ENCODE measurements around the gene CLEC7A.

The CLEC7A gene

DNA sequence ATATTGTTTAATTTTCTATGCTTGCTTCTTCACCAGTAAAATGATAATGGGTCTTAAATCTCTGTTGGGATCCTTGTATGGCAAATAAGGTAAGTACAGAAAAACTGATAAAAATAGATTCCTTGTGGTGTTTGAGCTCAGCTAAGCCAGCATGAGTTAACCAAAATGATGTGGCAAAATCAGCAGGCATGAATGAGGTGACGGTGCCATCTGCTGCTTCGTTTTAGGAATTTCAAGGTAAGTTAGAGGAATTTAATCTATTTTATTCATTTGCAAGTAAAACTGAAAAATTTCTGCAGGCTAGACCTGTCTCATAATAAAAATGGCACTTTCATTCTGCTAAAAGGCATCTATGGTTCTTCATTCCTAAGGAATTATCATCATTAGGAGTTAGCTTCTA, 10.0 kb upstream of the CLEC7A start:
- peak; percentile 12 for DNase-seq (ENCODE audit: low read depth)

DNA sequence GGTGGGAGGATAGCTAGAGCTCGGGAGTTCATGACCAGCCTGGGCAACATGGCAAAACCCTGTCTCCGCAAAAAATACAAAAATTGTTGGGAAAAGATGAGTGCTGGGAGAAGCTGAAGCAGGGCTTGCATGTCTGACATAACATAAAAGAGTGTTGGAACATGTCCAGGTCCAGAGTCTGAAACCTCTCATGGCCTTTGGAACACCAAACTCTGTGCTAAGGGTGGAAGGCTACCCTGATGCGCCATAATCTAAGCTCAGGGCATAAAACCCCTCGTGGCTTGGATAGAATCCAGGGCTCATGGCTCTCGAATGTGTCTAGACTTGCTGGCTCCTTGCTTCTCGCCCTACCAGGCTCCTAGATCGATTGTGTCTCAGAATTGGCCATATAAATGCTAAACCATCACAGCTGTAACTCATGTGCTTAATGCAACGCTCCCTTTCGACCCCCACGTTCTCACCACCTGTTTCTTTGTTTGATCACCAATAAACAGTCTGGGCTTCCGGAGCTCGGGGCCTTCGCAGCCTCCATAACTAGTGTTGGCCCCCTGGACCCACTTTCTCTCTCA, 6.7 kb upstream of the CLEC7A start:
- DNase-seq (ENCODE audit: low read depth), result no peak

DNA sequence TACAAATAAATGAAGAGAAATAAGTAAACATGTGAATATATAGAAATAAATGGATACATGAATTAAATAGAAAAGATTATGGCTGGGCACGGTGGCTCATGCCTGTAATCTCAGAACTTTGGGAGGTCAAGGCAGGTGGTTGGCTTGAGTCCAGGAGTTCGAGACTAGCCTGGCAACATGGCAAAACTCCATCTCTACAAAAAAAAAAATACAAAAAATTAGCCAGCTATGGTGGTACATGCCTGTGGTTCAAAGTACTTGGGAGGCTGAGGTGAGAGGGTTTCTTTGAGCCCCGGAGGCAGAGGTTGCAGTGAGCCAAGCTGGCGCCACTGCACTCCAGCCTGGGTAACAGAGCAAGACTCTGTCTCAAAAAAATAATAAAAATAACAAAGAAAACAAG, 5.1 kb upstream of the CLEC7A start:
- no peak for DNase-seq (ENCODE audit: low read depth)

DNA sequence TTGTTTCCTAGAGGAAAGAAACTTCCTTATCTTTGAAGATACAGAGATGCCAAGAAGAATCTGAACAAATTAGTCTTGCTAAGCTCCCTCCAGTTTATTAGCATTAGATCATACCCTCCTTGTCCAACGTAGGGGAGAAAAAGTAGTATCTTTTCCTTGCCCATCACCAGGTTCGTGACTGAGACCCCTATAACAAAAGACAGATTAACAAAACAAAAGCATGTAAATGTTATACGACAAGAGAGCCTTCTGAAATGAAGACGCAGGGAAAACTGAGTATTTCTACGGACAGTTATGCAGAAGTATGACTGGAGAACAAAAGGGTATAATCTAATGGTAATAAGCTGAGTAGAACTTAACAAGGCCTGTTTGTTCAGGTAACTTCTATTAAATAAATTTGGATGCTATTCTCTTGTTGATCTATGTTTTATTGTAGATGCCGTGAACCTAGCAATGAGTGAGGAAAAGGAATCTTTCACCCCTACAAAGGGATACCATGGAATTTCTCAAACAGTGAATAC, 2.9 kb upstream of the CLEC7A start:
- DNase-seq (ENCODE audit: low read depth), result no peak

DNA sequence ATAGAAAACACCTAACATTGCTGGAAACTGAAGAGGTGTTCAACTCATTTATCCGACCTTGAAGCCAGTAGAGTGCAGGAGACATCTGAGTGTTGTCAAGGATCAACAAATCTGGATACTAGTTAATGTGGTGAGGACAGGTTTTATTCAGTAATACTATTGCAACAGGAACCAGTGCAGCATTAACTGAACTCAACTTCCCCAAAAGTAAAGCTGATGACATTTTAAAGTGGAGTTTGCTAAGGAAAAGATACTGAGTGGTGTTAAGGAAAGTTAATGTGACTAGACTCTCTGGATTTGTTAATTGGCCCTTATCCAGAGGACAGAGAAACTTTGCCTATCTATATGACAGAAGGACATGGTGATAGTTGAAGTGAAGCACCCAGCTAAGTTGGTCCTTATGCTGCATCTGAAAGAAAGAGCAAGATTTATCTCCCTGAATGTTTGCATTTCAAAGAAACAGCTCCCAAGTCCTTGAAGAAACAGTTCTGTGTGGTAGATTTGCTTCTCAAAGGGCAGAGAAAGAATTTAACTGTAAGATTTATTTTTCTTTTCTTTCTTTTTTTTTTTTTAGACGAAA, 1.2 kb upstream of the CLEC7A start:
- DNase-seq (ENCODE audit: low read depth), result no peak

DNA sequence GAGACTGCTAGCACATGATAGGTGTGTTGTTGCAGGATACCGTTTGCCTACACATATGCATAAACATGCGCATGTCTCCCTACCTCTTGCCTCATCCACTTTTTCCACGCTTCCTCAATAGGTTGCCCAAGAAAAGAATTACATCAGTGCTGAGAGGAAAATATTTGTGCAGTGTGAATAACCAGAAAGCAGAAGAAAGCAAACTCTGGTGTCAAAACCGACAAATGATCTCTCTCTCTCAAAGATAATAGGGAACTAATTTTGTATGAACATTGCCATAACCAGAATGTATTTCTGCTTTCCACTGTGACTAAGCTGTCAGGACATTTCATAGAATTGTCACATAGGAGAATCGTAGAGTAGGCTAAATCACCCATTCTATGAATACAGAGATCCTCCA, 1.3 kb downstream of the CLEC7A start:
- DNase-seq (ENCODE audit: low read depth), result no peak

DNA sequence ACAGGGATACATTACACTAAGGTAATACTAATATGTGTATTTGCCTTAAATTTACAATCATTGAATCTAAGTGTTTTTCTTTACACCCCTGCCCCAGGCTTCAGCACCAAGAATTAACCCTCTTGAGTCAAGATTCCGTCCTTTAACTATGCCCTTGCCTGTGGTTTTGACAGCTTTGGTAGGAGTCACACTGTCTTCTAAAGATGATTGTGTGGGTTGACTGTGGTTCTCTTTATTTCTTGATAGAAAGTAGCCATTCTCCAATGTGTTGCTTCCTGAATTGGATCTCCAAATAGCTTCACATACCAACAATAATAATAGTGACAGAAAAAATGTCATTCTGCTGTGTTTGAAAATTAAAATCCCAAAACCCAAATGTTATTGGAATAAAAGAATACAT, 3.6 kb downstream of the CLEC7A start:
- no peak for DNase-seq (ENCODE audit: low read depth)

DNA sequence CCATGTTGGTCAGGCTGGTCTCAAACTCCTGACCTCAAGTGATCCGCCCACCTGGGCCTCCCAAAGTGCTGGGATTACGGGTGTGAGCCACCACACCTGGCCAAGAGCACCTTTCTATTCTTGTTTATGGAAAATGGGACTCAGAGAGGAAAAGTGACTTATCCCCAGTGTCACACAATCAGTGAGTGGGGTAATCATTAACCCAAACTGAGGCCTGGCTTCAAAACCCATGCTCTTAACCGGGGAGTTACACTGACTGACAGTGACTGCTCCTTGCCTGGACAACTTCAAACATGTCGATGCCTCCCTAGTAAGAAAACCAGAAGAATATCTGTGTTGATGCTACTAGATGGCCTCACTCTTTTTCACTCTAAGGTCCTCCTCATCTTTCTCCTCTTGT, 7.3 kb downstream of the CLEC7A start:
- DNase-seq (ENCODE audit: low read depth), result no peak

DNA sequence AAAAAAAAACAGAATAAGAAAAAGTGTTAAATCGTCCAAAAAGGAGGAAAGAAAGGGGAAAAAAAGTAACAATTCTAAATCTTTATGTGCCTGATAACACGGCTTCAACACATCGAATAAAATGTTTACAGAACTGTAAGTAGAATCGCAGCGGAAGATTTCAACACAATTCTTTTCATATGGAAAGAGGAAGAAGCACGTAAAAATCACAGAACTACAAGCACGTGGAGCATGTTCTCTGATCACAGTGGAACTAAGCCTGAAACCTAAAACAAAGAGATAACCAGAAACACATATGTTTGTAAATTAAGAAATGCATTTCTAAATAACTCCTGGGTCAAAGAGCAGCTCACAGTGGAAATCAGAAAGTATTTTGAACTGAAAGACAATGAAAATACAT, 8.7 kb downstream of the CLEC7A start:
- DNase-seq (ENCODE audit: low read depth), result no peak

DNA sequence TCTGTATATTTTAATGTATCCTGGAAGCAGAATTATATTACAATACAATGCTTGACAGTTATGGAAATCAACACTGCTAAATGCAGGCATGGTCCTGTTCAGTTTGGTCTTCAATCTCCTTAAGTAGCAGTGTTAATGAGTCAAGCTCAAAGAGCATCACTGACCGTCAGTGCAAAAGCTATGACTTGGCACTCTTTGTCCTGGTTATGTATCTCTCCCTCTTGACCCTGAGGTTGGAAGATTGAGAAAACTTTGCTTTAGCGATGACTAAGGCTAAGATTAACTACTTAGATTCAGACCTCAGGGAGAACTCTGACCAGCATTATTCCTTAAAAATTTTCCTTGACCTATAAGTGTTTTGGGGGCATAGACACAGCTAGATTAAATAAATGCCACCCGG, 10.9 kb downstream of the CLEC7A start:
- DNase-seq (ENCODE audit: low read depth), result no peak

DNA sequence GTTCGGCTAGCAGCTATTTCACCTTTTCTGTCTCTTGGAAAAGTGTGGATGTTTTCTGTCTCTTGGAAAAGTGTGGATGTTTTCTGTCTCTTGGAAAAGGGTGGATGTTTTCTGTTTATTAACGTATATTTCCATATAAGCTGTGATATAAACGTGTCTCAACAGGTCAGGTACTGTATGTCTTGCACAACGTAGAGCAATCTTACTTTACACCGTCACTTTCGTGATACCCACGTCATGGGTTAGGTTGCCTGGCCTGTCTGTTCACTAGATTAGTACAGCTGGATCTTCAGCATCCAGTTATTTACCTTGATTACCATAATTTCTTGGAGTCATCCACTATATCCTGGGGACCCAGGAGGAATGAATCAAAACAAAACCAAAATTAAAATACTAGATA, 14.1 kb downstream of the CLEC7A start:
- DNase-seq (ENCODE audit: low read depth), result no peak

DNA sequence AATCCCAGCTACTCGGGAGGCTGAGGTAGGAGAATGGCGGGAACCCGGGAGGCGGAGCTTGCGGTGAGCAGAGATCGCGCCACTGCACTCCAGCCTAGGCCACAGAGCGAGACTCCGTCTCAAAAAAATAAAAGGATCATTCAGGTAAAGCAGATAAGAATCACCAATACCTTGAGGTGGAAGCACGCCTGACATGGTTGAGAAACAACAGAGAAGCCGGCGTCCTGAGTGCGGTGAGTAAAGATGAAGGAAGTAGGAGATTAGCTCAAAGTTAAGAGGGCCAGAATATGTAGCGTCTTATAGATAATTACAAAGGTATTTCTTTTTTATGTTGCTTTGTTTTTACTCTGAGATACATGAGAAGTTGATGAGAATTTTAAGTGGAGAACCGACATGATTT, 14.7 kb downstream of the CLEC7A start:
- no peak for DNase-seq (ENCODE audit: low read depth)

DNA sequence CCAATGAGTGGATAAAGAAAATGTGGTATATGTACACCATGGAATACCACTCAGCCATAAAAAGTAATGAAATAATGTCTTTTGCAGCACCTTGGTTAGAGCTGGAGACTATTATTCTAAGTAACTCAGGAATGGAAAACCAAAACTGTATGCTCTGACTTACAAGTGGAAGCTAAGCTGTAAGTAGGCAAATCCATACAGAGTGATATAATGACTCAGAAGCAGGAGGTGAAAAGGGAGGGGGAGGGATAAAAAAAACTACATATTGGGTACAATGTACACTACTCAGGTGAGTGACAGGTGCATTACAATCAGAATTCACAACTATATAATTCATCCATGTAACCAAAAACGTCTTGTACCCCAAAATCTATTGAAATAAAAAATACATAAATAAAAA, 16.1 kb downstream of the CLEC7A start:
- no peak for DNase-seq (ENCODE audit: low read depth)

DNA sequence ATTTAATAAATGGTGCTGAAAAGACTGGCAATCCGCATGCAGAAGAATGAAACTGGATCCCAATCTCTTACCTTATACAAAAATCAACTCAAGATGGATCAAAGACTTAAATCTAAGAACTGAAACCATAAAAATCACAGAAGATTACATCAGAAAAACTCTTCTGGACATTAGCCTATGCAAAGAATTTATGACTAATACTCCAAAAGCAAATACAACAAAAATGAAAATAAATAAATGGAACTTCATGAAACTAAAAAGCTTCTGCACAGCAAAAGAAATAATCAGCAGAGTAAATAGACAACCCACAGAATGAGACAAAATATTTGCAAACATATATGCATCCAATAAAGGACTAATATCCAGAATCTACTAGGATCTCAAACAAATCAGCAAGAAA, 16.9 kb downstream of the CLEC7A start:
- DNase-seq (ENCODE audit: low read depth), result no peak

DNA sequence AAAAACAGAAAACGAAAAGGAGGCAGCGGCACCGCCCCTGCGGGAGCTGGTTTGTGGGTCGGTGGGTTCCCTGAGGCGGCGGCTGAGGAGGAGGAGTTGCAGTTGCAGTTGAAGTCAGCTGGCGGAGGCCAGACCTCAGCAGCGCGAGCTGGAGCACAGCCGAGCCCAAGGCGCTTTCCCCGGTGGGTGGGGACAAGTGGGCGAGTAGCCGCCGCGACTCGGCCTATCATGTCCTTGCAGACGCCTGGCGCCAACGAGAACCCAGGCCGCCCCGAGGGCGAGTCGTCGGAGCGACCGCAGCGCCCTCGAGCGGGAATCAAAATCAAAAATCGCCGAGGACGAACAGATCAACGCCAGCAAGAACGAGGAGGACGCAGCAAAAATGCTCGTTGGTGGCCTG, 18.5 kb downstream of the CLEC7A start:
- DNase-seq (ENCODE audit: low read depth), result no peak

DNA sequence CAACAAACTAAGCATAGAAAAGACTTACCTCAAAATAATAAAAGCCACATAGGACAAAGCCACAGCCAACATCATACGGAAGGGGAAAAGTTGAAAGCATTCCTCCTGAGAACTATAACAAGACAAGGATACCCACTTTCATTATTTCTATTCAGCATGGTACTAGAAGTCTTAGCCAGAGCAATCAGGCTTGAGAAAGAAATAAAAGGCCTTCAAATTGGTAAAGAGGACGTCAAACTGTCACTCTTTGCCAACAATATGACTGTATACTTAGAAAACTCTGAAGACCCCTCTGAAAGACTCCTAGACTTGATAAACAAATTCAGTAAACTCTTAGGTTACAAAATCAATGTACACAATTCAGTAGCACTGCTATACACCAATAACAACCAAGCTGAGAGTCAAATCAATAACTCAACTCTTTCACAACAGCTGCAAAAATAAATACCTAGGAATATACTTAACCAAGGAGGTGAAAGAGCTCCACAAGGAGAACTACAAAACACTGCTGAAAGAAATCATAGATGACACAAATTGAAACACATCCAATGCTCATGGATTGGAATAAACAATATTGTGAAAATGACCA, 19.6 kb downstream of the CLEC7A start:
- DNase-seq (ENCODE audit: low read depth), result no peak

DNA sequence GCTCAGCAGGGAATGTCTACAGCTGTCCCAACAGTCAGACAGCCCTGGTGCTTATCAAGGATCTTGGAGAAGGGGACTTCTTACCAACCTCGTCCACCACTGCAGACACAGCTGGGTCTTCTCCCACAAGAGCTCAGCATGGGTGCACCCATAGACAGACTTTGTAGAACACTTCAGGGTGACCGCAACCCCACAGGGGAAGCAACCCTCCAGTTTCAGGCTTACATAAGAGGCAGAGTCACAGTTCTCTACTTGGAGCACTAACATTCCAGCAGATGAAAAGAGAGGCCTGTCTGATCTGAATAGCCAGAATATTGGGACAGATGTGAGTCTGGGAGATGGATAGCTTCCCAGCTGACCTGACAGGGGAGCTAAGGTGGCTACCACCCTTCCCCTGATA, 27.7 kb downstream of the CLEC7A start:
- no peak for DNase-seq (ENCODE audit: low read depth)

DNA sequence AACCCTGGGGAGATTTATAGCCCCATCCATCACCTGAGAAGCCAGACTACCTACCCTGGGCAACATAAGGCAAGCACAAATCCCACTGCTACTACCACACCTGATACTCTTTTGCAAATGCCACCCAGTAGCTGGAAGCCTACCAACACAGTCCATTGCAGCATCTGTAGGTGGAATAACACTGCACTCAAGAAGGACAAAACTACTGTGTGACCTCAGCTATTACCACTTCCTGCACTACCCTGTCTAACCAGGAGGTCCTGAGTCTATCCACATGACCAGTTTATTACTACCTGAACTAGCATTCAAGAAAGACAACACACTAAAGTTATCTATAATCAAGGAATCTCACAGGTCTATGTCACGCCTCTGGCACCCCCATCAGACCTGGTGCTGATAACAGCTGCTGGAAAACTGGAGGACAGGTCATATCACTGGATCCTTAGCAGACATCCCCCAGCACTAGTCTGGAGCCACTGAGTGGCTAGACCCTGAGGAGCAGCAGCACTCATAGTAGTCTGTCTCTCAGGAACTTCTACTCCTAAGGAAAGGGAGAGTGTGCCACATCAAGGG, 28.3 kb downstream of the CLEC7A start:
- no peak for DNase-seq (ENCODE audit: low read depth)

DNA sequence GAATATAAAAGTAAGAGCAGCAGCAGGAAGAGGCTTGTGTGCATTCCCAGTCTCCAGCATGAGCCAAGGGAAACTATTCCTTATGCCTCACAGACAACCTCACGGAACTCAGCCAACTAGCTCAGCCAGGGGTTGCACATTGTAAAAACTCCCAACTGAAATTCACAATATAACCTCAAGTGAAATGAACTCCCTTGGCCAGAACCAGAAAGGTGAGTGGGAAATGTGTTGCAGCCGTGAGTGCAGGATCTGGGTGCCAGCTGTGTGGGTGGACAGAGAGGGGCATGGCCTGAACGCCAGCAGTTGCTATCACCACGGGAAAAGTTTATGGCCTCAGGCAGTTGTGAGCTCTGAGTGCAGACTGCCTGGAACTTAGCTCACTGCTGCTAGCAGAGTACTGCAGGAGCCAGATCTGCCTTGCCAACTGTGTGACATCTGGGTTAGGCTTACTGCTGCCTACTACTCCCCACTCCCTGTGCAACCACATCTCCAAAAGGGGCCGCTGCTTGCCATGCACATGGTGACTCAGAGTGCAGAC, 28.9 kb downstream of the CLEC7A start:
- DNase-seq (ENCODE audit: low read depth), result no peak

DNA sequence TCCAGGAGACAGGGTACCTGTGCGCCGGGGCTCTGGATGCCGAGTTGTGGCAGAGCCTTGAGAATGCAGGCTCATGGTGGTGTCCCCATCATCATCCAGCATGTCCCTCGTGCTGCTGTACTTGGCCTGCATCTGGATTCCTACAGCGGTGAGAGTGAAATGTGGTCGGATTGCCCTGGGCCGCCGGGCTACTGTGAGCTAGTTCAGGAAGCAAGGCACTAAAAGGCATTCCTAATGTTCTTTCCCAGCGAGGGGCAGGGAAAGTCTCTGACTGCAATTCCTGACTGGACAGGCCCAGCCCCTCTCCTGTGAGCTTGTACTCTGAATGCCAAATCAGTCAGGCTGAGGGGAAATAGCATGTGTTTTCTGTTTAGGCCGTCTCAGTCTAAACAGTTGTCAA, 31.2 kb downstream of the CLEC7A start, which contains the start of gene CLEC1A:
TSS of gene CLEC1A (minus strand) at position 195 of the 400 bp plus-strand sequence. CDS start at position 132, 63 bp downstream.
- DNase-seq (ENCODE audit: low read depth), result no peak

DNA sequence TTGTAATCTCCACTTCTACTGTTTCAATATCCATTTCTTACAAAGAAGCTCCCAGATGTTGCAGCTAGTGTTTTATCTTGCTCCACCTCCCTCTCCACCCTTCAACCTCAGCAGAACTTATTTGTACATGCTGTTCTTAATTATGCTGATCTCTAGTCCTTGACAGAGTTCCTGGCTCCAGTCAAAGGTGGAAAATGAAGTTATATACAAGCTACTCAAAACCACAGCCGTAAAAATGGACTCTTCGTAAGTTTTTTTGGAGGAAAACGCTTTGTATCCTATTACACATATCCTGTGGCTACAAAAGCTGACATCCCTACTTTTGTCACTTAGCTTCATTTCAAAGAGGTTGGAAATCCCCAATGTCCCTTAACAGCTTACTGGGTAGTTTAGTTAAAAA, 32.5 kb downstream of the CLEC7A start:
- DNase-seq (ENCODE audit: low read depth), result no peak

DNA sequence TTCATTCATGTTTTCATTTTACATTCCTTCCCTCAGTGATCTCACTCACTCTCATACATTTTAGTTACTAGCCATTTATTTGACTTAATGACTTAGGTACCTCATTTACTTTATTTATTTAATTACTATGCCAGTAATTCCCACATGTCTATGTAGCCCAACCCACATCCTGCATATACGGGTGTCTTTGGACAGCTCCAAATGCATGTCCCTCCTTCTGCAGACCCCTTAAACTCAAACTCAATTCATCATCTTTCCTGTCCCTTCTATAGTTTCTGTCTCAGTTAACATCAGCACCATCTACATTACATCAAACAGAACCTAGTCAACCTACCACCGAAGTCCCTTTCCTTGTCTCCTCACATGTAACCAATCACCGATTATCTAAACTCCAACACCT, 34.0 kb downstream of the CLEC7A start:
- no peak for DNase-seq (ENCODE audit: low read depth)

Data from HS-27A (cell line).